Measurements from ENCODE around the gene RCAN3. TPM values are rescaled to one million over a fixed set of nuclear protein-coding genes. Genes with fewer than 3 reads are reported as not detected.
"Not testable (repeated sequence)": the region's sequence is repeated elsewhere in the genome, so short reads cannot be mapped to it uniquely, and the experiment has no call there.

The RCAN3 gene
- total RNA-seq, 1 donor from 2014 or later: 20.4 TPM

DNA sequence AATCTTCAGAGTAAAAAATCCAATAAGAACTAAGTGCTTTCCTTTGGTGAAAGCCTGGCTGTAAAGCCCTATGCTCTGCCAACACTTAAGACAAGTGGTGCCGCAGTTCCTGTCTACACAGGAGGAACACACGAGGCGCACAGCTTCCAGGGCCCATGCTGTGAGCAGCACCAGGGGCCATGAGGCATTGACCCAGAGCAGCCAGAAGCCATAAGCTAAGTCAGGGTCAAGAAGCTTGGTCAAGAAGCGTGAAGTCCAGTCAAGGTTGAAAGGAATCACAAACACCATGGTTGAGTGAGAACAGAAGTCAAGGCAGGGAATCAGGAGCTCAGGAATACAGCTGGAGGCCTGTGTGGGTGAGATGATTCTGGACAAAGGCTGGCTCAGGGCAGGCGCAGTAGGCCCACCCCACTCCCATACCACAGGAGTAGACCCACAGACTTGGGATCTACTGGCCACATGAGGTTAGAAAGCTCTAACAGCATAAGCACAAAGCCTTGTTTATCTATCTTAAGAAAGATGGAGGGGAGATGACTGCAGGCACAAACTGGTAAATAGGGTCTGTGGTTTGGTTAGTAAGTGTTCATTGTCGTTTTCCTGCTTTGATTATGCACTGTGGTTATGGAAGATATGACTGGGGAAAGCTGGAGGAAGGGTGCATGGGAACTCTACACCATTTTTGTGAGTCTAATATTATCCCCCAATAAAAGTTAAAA lies 42.9 kb upstream of the RCAN3 start:
- Mint-ChIP-seq H3K27ac (no peak overlapping the region), H3K4me3 (no peak overlapping the region), H3K27me3 (no peaks in the 10 kb centered on the region), H3K36me3 (peaks cover 12% of the 10 kb centered on the region), H3K9me3 (no peaks in the 10 kb centered on the region), H3K4me1 (ENCODE audit: unreplicated experiment) (peaks cover 9% of the 10 kb centered on the region)
- no peak for DNase-seq (ENCODE audit: extremely low spot score, unreplicated experiment)
- TF ChIP-seq CTCF (conservative IDR thresholded peaks at IDR 0.05): no peak

DNA sequence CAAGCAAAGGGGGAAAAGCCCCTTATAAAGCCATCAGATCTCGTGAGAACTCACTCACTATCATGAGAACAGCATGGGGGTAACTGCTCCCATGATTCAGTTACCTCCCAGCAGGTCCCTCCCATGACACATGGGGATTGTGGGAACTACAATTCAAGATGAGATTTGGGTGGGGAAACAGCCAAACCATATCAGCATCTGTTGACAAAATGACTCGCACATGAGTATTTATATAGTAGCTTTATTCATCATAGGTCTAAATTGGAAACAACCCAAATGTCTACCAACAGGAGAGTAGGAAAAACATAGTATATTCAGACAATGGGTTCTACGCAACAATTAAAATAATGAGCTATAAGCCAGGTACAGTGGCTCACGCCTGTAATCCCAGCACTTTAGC lies 40.5 kb upstream of the RCAN3 start:
- peaks cover 15% of the 10 kb centered on the region for H3K4me1 Mint-ChIP-seq (ENCODE audit: unreplicated experiment)
- H3K9me3 Mint-ChIP-seq; H3K27ac Mint-ChIP-seq; H3K4me3 Mint-ChIP-seq; H3K27me3 Mint-ChIP-seq; DNase-seq (ENCODE audit: extremely low spot score, unreplicated experiment): not testable (repeated sequence)
- H3K36me3 Mint-ChIP-seq: peaks cover 12% of the 10 kb centered on the region

DNA sequence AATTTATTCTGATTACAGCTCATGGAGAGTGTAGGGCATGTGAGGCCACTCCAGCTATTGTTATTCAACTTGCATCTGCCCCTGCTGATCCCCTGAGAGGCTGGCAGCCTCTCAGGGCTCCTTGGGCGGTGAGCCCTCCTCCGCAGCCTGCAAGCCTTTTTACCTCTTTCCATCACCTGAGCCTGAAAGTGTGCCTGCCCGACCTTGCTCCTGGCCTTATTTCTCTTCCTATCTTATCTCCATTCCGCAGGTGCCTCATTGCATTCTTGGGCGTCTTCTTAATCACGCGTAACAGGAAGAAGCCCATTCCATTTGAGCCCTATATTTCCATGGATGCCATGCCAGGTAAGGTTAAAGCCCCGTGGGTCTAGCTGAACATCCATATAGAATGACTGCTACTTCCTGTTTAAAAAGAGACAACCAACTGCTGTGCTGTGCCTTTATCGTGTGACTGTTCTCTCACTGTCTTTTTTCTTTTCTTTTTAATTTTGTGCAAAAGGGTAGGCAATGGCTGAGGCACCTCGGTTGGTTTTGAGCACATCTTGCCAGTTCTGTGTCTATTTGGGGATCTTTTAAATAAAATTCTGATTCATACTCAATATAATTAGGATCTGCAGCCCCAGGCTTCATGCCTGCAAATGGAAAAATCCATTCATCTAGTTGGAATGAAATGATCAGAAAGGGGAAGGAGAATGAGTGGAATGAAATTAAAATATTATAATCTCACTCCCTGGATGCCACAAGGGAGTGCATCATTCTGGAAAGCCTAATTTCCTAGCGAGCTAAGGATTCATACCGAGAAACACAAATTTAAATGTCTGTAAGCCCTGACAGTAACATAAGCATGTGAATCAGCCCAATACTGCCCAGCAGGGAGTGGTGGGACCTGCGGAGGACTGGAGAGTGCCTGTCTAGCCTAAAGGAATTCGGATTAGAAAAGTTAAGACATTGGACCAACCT lies 38.6 kb upstream of the RCAN3 start:
- no peak for DNase-seq (ENCODE audit: extremely low spot score, unreplicated experiment)
- TF ChIP-seq CTCF (conservative IDR thresholded peaks at IDR 0.05): no peak
- H3K9me3 Mint-ChIP-seq: no peaks in the 10 kb centered on the region
- peak overlapping the region; percentile 14 for H3K27ac Mint-ChIP-seq
- peaks cover 16% of the 10 kb centered on the region for H3K36me3 Mint-ChIP-seq
- no peak overlapping the region for H3K4me3 Mint-ChIP-seq
- peaks cover 23% of the 10 kb centered on the region for H3K4me1 Mint-ChIP-seq (ENCODE audit: unreplicated experiment)
- H3K27me3 Mint-ChIP-seq: no peaks in the 10 kb centered on the region

GRCh38 chr1:24465099-24465498 lies 37.5 kb upstream of the RCAN3 start:
- peaks cover 24% of the 10 kb centered on the region for H3K4me1 Mint-ChIP-seq (ENCODE audit: unreplicated experiment)
- peaks cover 15% of the 10 kb centered on the region for H3K36me3 Mint-ChIP-seq
- DNase-seq (ENCODE audit: extremely low spot score, unreplicated experiment): no peak
- no peaks in the 10 kb centered on the region for H3K27me3 Mint-ChIP-seq
- H3K4me3 Mint-ChIP-seq: no peak overlapping the region
- H3K27ac Mint-ChIP-seq: no peak overlapping the region
- TF ChIP-seq CTCF (conservative IDR thresholded peaks at IDR 0.05): no peak
- no peaks in the 10 kb centered on the region for H3K9me3 Mint-ChIP-seq

DNA sequence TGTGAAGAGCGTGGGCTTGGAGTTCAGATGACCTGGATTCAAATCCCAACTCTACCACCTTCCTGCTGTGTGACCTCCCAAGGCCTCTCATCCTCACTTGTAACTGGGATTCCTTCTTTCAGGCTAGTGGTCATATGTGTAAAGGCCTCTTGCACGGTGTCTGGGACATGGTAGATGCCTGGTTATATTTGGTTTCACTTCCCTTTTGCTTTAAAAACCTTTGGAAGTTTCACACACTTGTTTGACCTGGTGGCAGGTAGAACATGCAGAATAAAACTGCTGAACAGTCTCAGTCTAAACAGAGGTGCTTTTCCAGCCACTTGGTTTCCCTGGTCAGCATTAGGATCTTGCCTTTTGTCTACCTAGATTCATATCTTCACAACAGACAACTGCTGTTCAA lies 37.0 kb upstream of the RCAN3 start:
- H3K27me3 Mint-ChIP-seq: no peaks in the 10 kb centered on the region
- H3K4me1 Mint-ChIP-seq (ENCODE audit: unreplicated experiment): peaks cover 24% of the 10 kb centered on the region
- DNase-seq (ENCODE audit: extremely low spot score, unreplicated experiment): no peak
- no peak overlapping the region for H3K4me3 Mint-ChIP-seq
- H3K27ac Mint-ChIP-seq: no peak overlapping the region
- H3K36me3 Mint-ChIP-seq: peaks cover 15% of the 10 kb centered on the region
- H3K9me3 Mint-ChIP-seq: no peaks in the 10 kb centered on the region
- TF ChIP-seq CTCF (conservative IDR thresholded peaks at IDR 0.05): no peak
